HG03378 (cell line): ENCODE measurements around the gene NOS3.
"Not testable (repeated sequence)": the region's sequence is repeated elsewhere in the genome, so short reads cannot be mapped to it uniquely, and the experiment has no call there.

Experiments used
- ATAC-seq: cut with Tn5 transposase; IDR thresholded peaks from one replicate; pipeline ENCODE4 v1.9.1; 2021; ENCODE audit warnings: mild to moderate bottlenecking, moderate library complexity; ENCODE audit not compliant: unreplicated experiment

Gene NOS3

DNA sequence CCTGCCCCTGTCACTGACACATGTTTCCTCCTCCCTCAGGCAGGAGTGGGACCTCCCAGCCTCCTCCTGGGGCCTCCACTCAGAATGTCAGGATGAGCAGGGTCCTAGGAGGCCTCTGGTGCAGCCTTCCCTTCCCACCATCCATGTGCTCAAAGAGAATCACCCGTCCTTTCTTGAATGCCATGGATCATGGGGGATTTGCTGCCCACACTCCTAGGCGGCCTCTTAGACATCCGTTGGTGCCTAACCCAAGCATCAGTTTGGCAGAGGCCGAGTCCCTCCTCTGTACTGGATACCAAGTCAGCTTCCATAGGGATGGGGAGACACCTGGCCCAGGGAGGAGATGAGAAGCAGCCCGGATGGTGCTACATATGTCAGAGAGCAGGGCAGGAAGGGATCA, 7.0 kb downstream of the NOS3 start:
- ATAC-seq = no peak

DNA sequence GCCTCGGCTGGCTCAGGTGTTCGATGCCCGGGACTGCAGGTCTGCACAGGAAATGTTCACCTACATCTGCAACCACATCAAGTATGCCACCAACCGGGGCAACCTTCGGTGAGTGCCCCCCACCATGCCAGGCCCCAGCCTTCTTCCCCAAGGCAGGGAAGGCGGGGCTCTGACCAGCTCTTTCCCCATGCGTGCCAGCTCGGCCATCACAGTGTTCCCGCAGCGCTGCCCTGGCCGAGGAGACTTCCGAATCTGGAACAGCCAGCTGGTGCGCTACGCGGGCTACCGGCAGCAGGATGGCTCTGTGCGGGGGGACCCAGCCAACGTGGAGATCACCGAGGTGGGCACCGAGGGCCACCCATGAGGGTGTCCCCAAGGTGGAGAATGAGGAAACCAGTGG, 7.5 kb downstream of the NOS3 start:
- no peak for ATAC-seq

DNA sequence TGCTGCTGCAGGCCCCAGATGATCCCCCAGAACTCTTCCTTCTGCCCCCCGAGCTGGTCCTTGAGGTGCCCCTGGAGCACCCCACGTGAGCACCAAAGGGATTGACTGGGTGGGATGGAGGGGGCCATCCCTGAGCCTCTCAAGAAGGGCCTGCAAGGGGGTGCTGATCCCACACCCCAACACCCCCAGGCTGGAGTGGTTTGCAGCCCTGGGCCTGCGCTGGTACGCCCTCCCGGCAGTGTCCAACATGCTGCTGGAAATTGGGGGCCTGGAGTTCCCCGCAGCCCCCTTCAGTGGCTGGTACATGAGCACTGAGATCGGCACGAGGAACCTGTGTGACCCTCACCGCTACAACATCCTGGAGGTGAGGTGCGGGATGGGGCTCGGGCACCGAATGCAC, 8.2 kb downstream of the NOS3 start:
- no peak for ATAC-seq

DNA sequence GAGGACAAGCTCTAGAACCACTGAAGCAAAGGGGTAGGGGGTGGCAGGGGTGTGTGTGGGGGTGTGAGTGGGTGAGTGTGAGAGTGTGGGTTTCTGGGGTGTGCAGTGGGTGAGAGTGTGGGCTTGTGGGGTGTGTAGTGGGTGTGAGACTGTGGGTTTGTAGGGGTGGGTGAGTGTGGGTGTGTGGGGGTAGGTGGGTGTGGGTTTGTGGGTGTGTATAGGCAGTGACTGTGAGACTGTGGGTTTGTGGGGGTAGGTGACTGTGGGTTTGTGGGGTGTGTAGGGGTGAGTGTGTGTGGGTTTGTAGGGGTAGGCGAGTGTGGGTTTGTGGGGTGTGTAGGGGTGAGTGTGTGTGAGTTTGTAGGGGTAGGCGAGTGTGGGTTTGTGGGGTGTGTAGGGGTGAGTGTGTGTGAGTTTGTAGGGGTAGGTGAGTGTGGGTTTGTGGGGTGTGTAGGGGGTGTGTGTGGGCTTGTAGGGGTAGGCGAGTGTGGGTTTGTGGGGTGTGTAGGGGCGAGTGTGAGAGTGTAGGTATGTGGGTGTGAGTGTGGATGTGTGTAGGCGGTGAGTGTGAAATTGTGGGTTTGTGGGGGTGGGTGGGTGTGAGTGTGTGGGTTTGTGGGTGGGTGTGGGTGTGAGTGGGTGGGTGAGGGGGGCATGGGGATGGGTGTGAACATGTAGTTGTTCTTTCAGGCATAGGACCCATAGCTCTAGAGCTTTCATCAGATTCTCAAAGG, 8.8 kb downstream of the NOS3 start:
- ATAC-seq = no peak

DNA sequence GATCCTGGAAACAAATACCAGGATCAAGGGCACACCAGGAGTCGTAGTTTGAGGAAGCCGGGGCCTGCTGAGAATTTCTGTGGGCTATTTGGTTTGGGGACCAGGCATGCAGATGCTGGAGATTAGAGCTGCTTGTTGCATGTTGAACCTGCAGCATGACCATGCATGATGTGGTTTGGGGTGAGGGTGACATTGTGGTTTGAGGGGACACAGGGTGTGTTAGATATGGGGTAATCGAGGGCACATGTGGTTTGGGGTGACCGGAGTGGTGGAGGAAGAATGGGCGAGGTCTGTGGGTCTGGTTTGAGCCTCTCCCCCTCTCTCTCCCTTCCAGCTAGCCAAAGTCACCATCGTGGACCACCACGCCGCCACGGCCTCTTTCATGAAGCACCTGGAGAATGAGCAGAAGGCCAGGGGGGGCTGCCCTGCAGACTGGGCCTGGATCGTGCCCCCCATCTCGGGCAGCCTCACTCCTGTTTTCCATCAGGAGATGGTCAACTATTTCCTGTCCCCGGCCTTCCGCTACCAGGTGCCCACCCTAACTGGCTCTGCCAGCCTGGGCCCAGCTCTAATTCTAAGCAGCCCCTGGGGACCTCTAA, 10.2 kb downstream of the NOS3 start:
- no peak for ATAC-seq

DNA sequence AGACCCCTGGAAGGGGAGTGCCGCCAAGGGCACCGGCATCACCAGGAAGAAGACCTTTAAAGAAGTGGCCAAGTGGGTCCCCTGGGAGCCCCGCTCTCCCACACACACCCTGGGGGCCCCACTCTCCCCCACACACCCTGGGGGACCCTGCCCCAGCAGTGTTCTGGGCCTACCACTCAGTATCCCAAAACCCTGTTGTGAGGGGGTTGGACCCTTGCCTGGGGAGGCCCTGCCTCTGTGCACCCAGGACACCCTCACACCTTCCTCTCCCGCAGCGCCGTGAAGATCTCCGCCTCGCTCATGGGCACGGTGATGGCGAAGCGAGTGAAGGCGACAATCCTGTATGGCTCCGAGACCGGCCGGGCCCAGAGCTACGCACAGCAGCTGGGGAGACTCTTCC, 10.7 kb downstream of the NOS3 start:
- no peak for ATAC-seq

DNA sequence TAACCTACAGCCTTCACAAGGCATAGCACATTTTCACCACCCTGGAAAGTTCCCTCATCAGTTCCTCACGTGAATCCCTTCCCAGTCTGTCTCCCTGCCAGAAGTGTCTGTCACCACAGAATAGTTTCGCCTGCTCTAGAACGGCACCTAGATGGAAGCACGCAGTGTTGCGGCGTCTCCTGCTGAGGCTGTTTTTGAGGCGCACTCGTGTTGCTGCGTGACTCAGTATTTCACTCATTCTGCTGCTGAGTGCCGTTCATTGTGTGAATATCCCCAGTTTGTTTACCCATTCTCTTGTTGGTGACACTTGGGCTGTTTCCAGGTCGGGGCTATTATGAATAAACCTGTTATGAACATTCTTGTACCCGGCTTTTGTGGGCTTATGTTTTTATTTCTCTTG, 12.8 kb downstream of the NOS3 start:
- ATAC-seq = no peak

DNA sequence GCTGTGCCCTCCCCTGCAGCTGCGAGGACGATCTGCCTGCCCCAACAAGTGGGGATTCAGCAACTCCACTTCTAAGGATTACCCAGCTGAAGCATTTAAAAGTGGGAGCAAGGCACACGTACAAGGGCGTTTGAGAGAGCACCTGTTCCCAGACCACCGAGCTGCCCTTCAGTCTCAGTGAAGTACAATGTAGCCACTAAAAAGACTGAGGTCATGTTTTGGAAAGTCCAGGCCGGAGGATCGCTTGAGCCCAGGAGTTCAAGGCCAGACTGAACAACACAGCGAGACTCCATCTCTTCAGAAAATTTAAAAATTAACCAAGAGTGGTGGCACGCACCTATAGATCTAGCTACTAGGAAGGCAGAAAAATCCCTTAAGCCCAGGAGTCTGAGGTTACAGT, 14.7 kb downstream of the NOS3 start:
- ATAC-seq = no peak

DNA sequence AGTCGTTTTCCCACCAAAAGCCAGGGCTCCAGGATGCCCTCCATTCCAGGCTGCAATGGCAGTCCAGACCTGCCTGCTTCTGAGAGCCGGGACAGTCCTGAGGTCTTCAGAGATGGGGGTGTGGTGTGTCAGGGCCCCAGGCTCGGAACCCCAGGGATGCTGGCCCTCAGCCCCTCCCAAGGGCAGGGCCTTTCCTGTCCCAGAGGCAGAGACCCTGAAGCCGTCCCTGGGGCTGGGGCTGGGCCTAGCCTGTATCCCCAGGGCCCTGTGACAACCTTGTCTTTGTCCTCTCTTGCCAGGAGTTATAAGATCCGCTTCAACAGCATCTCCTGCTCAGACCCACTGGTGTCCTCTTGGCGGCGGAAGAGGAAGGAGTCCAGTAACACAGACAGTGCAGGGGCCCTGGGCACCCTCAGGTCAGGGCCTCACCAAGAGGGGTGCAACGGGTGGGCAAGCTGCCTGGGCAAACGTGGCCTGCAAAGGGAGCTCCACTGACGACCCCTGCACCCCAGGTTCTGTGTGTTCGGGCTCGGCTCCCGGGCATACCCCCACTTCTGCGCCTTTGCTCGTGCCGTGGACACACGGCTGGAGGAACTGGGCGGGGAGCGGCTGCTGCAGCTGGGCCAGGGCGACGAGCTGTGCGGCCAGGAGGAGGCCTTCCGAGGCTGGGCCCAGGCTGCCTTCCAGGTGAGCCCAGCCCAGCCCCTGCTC, 15.9 kb downstream of the NOS3 start:
- ATAC-seq = no peak

DNA sequence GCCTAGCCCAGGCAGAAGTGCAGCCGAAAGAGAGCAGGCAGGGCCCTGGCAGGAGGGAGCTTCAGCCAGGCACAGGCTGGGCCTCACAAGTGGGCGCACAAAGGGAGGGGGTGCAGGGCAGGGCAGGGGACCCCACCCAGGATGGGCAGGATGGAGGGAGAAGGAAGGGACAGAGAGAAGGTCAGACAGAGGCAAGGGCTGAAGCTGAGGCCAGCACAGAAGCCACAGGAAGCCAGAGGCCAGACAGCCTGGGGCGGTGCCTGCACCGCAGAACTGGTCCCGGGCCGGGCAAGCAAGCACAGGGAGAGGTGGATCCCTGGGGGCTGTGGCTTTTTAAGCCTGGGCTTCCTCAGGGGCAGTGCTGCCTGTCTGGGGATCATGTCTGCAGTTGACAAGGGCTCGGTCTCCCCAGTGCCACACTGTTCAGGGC, 16.7 kb downstream of the NOS3 start:
- no peak for ATAC-seq

DNA sequence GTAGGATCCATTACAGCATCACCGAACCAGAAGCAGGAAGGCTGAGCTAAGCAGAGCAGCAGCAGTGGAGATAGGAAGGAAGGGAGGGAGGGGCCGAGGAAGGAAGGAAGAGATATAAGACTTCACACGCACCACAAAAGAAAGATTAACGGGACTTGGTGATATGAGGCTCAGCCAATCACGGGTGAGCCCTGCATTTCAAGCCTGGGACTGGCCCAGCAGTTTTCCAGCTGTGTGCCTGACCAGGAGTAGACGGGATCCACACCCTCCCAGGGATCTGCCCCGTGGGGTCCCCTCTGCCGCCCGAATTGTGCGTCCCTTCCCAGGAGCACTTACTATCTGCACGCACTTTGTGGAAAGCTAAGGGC, 17.3 kb downstream of the NOS3 start:
- no peak for ATAC-seq

DNA sequence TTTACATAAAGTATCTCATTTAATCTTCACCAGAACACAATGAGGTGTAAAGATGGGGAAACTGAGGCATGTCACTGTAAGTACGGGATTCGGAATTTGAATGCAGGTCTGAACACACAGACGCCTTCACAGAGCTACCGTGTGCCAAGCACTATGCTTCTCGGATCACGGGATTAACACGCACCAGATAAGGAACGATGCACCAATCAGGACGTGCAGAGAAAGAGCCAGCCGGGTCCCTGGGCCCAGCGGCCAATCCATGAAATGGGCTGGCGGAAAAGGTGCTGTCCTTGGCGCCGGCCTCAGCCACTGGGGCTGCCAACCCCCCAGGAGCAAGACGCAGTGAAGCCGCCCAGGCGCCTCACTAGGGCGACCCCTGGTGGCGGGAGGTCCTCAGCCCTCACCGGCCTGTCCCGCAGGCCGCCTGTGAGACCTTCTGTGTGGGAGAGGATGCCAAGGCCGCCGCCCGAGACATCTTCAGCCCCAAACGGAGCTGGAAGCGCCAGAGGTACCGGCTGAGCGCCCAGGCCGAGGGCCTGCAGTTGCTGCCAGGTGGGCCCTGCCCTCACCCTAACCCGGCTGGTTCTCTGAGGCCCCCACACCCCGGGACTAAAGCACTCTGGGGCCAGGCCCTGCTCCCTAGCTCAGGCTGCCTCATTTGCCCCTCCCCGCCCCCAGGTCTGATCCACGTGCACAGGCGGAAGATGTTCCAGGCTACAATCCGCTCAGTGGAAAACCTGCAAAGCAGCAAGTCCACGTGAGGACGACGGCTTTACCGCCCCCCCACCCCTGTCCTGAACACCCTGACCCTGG, 17.9 kb downstream of the NOS3 start:
- peak; percentile 66 for ATAC-seq

DNA sequence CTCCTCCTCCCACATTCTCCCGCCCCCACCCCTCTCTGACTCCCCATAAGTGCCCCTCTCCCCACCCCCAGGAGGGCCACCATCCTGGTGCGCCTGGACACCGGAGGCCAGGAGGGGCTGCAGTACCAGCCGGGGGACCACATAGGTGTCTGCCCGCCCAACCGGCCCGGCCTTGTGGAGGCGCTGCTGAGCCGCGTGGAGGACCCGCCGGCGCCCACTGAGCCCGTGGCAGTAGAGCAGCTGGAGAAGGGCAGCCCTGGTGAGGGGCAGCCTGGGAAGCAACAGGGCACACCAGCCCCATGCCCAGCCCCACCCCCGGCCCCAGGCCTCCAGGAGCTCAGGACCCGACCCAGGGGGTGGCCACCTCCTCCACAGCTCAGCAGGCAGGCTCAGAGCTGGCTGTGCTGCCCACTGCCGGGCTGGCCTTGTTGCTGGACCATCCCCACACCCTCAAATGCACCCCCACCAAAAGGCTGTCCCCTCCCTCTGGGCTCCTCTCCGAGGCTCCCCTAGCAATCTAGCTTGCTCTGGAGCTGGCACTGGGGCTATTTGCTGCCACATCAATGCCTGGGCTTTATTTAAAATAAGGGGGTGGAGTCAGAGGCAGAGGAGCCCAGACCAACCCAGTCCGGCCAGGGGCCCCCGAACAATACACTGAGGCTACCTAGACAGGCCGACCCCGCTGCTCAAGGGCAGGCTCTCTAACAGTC, 18.7 kb downstream of the NOS3 start:
- ATAC-seq = no peak

DNA sequence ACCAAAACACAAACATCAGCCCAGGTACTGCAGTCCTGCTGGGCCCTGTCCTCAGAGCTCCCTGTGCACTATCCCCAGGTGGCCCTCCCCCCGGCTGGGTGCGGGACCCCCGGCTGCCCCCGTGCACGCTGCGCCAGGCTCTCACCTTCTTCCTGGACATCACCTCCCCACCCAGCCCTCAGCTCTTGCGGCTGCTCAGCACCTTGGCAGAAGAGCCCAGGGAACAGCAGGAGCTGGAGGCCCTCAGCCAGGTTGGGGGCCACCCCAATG, 19.2 kb downstream of the NOS3 start:
- no peak for ATAC-seq

DNA sequence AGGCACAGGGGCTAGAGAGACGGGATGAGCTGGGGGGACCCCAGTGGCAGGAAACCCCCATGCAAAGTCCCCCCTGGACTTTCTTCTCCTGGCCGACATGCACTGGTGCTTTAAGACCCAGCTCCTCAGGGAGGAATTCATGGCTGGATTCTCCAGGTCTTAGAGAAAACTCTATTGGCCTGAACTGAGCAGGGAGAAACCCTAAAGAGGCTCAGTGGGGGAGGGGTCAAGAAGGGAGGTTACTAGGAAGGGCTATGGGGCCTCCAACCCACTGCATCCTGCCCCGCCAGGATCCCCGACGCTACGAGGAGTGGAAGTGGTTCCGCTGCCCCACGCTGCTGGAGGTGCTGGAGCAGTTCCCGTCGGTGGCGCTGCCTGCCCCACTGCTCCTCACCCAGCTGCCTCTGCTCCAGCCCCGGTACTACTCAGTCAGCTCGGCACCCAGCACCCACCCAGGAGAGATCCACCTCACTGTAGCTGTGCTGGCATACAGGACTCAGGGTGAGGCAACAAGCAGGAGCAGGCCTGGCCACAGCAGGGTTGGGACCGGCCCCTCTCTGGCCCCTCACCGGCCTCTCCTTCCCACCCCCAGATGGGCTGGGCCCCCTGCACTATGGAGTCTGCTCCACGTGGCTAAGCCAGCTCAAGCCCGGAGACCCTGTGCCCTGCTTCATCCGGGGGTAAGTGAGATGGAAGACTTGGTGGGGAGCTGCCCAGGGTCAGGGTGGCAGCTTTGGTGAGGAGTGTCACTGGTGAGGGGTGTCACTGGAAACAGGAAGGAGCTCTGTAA, 19.7 kb downstream of the NOS3 start:
- no peak for ATAC-seq

DNA sequence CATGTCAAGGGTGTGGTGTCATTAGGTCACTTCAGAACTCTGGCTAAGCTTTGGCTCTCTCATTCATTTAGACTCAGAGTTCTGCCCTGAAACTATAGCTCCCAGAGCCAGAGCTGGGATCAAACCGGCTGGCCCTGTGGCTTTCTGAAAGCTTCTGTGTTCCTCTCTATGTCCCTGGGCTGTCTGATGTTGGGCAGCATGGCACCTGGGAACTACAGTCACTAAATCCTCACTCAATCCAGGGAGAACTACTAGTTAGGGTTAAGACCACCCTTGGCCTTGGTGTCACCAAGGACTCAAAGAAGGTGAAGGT, 20.2 kb downstream of the NOS3 start:
- ATAC-seq = no peak

DNA sequence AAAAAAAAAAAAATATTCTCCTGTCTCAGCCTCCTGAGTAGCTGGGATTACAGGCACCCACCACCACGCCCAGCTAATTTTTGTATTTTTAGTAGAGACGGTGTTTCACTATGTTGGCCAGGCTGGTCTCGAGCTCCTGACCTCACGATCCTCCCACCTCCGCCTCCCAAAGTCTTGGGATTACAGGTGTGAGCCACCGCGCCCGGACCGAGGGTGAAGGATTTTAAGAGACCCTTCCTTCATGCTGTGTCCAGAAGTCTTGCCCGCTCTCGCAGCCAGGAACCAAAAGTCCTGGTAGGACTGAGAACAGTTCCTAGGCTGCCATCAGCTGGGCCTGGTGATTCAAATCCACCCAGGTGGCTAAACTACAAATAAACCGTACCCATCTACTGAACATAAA, 20.8 kb downstream of the NOS3 start:
- not testable (repeated sequence) for ATAC-seq

DNA sequence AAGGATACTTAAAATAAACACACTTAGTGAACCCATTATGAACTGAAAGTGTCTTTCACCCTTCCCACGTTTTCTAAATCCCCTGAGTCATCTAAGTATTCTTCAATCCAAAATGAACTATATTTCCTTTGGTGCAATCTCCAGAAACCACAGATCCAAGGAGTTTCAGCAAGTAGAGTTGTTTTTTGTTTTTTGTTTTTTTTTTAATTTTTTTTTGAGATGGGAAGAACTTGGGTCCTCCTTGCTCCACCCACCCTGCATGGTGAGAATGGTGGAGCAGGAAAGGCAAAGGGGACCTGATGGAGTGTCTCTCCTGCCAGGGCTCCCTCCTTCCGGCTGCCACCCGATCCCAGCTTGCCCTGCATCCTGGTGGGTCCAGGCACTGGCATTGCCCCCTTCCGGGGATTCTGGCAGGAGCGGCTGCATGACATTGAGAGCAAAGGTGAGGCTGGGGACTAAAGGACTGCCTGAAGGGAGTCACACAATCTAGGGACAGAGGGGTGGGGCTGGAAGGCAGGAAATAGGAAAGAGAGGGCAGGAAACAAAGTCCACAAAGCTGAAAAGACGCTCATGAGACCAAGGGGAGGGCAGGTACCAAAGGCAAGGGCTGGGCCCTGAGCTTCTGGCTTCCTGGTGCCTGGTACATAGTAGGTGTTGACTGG, 21.3 kb downstream of the NOS3 start:
- ATAC-seq = no peak

DNA sequence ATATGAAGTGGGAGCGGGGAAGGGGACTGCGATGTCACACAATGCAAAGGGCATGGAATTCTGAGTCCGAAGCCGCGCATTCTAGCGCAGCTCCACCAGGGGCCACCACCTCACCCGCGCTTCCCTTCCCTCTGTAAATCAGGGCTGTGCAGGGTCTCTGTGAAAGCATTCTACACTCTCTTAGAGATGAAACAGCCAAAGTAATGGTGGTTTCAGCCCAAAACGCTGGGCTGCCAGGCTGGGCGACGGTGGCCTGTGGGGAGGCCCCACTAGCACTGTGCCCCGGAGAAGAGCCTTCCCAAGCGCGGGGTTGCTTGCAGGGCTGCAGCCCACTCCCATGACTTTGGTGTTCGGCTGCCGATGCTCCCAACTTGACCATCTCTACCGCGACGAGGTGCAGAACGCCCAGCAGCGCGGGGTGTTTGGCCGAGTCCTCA, 22.1 kb downstream of the NOS3 start:
- ATAC-seq = no peak

DNA sequence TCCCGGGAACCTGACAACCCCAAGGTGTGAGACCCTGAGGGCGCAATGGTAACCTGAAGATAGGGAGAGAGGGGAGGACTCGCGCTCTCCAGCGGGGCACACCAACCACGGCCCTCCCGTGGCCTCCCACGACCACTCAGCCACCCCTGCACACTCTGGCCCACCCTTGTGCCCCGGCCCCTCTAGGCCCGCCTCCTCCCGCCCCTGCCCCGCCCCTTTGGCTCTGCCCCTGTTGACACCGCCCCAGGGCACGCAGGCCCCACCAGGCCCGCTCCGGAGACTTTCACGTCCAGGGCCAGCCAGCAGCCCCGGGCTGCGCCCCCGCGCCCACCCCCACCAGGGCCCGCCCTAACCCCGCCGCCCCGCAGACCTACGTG, 22.5 kb downstream of the NOS3 start:
- no peak for ATAC-seq
